ENCODE measurements around the gene CAMK2D. TPM values are rescaled to one million over a fixed set of nuclear protein-coding genes. Genes with fewer than 3 reads are reported as not detected.

CAMK2D gene
- total and polyA plus RNA-seq, 10 donors = 5.9 to 44.2 (median 33.3) TPM

GRCh38 chr4:113511944-113512343, 249.6 kb downstream of the CAMK2D start:
- Histone ChIP-seq H3K4me3 (no peak overlapping the region), H3K36me3 (peaks cover 0 to 92% (median 24%) of the 10 kb centered on the region in 6 donors), H3K4me1 (no peaks in the 10 kb centered on the region), H3K27ac (no peak overlapping the region), H3K27me3 (replicated peaks in 1 of 7) (no peaks in the 10 kb centered on the region), H3K9me3 (no peaks in the 10 kb centered on the region)
- WGBS, 5 donors = 84 to 92% (median 88%) methylated on average over 2 of the region's 2 CpGs
- DNase-seq = no peak
- intact Hi-C loops (cut with DNase I; ENCODE audit: low total_unique reads) = no loop called here
- TF ChIP-seq CTCF (IDR thresholded peaks at IDR 0.05 in 8 of 11, conservative IDR thresholded peaks at IDR 0.05 in 3 of 11) = no peak
- no peak for TF ChIP-seq POLR2A (IDR thresholded peaks at IDR 0.05)
- TF ChIP-seq POLR2AphosphoS5 (IDR thresholded peaks at IDR 0.05) = no peak

GRCh38 chr4:113509851-113510250, 251.7 kb downstream of the CAMK2D start:
- 88 to 98% (median 91%) methylated on average over 1 of the region's 1 CpG for WGBS, 5 donors
- TF ChIP-seq CTCF (IDR thresholded peaks at IDR 0.05 in 8 of 11, conservative IDR thresholded peaks at IDR 0.05 in 3 of 11) (no peak), POLR2AphosphoS5 (IDR thresholded peaks at IDR 0.05) (no peak), POLR2A (IDR thresholded peaks at IDR 0.05) (no peak)

GRCh38 chr4:113505044-113505443, 256.5 kb downstream of the CAMK2D start:
- 92 to 98% (median 94%) methylated on average over 5 of the region's 5 CpGs for WGBS, 5 donors
- intact Hi-C loops (cut with DNase I; ENCODE audit: low total_unique reads) = no loop called here

More at GRCh38 chr4:113509851-113510250, 251.7 kb downstream of the CAMK2D start:
- H3K36me3 ChIP-seq = peaks cover 0 to 84% (median 24%) of the 10 kb centered on the region in 6 donors
- H3K27me3 ChIP-seq (replicated peaks in 1 of 7) = no peaks in the 10 kb centered on the region
- no peaks in the 10 kb centered on the region for H3K4me1 ChIP-seq
- H3K9me3 ChIP-seq = no peaks in the 10 kb centered on the region
- intact Hi-C loops (cut with DNase I; ENCODE audit: low total_unique reads) = no loop called here
- H3K4me3 ChIP-seq = no peak overlapping the region
- no peak overlapping the region for H3K27ac ChIP-seq
- no peak for DNase-seq

GRCh38 chr4:113504422-113504821, 257.1 kb downstream of the CAMK2D start:
- peaks cover 0 to 58% (median 5%) of the 10 kb centered on the region in 6 donors for H3K36me3 ChIP-seq
- TF ChIP-seq POLR2AphosphoS5 (IDR thresholded peaks at IDR 0.05) (no peak), CTCF (IDR thresholded peaks at IDR 0.05 in 8 of 11, conservative IDR thresholded peaks at IDR 0.05 in 3 of 11) (no peak), POLR2A (IDR thresholded peaks at IDR 0.05) (no peak)
- WGBS, 5 donors = 87 to 96% (median 94%) methylated on average over 3 of the region's 3 CpGs
- H3K27ac ChIP-seq = no peak overlapping the region
- intact Hi-C loops (cut with DNase I; ENCODE audit: low total_unique reads) = no loop called here
- H3K27me3 ChIP-seq (replicated peaks in 1 of 7) = no peaks in the 10 kb centered on the region
- no peak for DNase-seq
- no peaks in the 10 kb centered on the region for H3K4me1 ChIP-seq
- no peaks in the 10 kb centered on the region for H3K9me3 ChIP-seq
- H3K4me3 ChIP-seq = no peak overlapping the region

More at GRCh38 chr4:113505044-113505443, 256.5 kb downstream of the CAMK2D start:
- Histone ChIP-seq H3K9me3 (no peaks in the 10 kb centered on the region), H3K27ac (no peak overlapping the region), H3K4me3 (no peak overlapping the region), H3K36me3 (peaks cover 0 to 58% (median 3%) of the 10 kb centered on the region in 6 donors), H3K27me3 (replicated peaks in 1 of 7) (no peaks in the 10 kb centered on the region), H3K4me1 (no peaks in the 10 kb centered on the region)
- TF ChIP-seq CTCF (IDR thresholded peaks at IDR 0.05 in 8 of 11, conservative IDR thresholded peaks at IDR 0.05 in 3 of 11) (no peak), POLR2A (IDR thresholded peaks at IDR 0.05) (no peak), POLR2AphosphoS5 (IDR thresholded peaks at IDR 0.05) (no peak)
- DNase-seq = no peak
